ENCODE data around the gene AKT3.

Gene AKT3

GRCh38 chr1:243748227-243748626 is 101.8 kb downstream of the AKT3 start:
- TF ChIP-seq, protein P1, sequence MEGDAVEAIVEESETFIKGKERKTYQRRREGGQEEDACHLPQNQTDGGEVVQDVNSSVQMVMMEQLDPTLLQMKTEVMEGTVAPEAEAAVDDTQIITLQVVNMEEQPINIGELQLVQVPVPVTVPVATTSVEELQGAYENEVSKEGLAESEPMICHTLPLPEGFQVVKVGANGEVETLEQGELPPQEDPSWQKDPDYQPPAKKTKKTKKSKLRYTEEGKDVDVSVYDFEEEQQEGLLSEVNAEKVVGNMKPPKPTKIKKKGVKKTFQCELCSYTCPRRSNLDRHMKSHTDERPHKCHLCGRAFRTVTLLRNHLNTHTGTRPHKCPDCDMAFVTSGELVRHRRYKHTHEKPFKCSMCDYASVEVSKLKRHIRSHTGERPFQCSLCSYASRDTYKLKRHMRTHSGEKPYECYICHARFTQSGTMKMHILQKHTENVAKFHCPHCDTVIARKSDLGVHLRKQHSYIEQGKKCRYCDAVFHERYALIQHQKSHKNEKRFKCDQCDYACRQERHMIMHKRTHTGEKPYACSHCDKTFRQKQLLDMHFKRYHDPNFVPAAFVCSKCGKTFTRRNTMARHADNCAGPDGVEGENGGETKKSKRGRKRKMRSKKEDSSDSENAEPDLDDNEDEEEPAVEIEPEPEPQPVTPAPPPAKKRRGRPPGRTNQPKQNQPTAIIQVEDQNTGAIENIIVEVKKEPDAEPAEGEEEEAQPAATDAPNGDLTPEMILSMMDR (conservative IDR thresholded peaks at IDR 0.05; ENCODE audit: low read depth, low read length), result no peak
- H3K4me3 ChIP-seq (ENCODE audit: low read length), result no peak overlapping the region
- no peak for DNase-seq (ENCODE audit: low read depth)

- DNase-seq (ENCODE audit: low read depth), result no peak
- TF ChIP-seq, protein P1 (conservative IDR thresholded peaks at IDR 0.05; ENCODE audit: low read depth, low read length), result no peak
- no peak overlapping the region for H3K4me3 ChIP-seq (ENCODE audit: low read length)
These were observed 103.3 kb downstream of the AKT3 start for GRCh38 chr1:243746751-243747150.

DNA sequence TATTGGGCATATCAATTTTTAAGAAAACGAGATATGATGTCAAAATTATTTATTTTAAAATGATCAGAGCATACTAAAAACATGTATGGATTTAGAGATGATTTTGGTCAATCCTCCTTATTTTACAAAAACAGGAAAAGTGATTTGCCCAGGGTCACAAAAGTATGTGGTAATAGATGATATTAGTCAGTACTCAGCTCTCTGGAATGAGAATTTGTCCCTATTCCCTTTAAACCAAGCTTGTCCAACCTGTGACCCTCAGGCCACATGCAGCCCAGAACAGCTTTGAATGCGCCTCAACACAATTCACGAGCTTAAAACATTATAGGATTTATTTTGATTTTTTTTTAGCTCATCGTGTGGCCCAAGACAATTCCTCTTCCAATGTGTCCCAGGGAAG is 104.7 kb downstream of the AKT3 start:
- no peak for DNase-seq (ENCODE audit: low read depth)
- TF ChIP-seq, protein P1 (conservative IDR thresholded peaks at IDR 0.05; ENCODE audit: low read depth, low read length), result no peak

GRCh38 chr1:243742819-243743218 is 107.2 kb downstream of the AKT3 start:
- no peak for DNase-seq (ENCODE audit: low read depth)
- TF ChIP-seq, protein P1 (conservative IDR thresholded peaks at IDR 0.05; ENCODE audit: low read depth, low read length), result no peak
- no peak overlapping the region for H3K4me3 ChIP-seq (ENCODE audit: low read length)

More for the DNA sequence above, 104.7 kb downstream of the AKT3 start:
- H3K4me3 ChIP-seq (ENCODE audit: low read length), result no peak overlapping the region

GRCh38 chr1:243740255-243740999 is 109.6 kb downstream of the AKT3 start:
- TF ChIP-seq, protein P1 (conservative IDR thresholded peaks at IDR 0.05; ENCODE audit: low read depth, low read length), result no peak
- peak; percentile 60 for DNase-seq (ENCODE audit: low read depth)
- H3K4me3 ChIP-seq (ENCODE audit: low read length), result no peak overlapping the region

DNA sequence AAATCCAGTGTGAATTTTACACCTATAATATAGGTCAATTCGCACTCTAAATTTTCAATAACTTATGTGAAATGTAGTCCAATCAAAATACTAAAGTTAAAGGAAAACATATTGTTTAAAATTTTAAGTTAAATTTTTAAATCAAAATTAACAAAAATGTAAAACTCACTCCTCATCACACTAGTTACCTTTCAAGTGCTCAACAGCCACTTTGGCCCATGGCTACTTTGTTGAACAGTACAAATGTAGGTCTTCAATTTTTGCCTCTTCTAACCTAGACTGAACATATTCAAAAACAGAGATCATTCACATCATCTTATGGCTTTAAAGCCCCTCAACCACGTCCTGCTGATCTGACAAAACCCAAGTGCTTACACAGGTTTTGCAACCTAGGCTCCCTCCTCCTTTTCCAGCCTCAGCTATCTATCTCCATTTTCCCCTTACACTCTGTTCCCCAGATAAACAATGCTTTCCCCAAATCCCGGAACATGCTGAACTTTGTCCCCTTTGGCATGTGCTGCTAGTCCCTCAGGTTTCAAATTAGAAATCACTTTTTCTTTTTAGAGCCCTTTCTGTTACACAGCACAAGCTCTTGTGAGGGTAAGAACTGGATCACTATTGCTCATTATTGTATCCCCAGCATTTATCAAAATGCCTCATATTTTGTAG is 110.6 kb downstream of the AKT3 start:
- DNase-seq (ENCODE audit: low read depth), result no peak
- TF ChIP-seq, protein P1 (conservative IDR thresholded peaks at IDR 0.05; ENCODE audit: low read depth, low read length), result no peak
- H3K4me3 ChIP-seq (ENCODE audit: low read length), result no peak overlapping the region

DNA sequence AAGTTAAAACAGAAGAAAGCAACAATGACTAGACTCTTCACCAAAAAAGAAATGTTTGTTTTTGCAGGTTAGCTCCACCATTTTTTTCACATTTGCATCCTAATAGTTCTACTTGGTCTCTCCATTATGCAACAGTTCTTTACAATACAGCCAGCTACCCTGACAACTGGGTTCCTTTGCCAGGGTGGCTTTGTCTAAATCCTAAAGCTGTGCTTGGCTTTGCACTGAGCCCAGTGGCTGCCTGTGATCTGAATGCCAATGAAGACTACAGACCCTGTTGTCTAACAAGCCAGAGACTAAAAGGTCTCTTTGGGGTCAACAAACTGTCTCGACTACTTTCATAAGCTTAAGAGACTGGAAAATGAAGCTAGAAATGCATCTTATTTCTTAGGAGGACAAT is 112.0 kb downstream of the AKT3 start:
- TF ChIP-seq, protein P1 (conservative IDR thresholded peaks at IDR 0.05; ENCODE audit: low read depth, low read length), result no peak
- DNase-seq (ENCODE audit: low read depth), result no peak
- no peak overlapping the region for H3K4me3 ChIP-seq (ENCODE audit: low read length)
